Esophagus (tissue), 2 donors: ENCODE data around the gene HTR2C. TPM values are rescaled to one million over a fixed set of nuclear protein-coding genes. Genes with fewer than 3 reads are reported as not detected.

Source experiments
- H3K27ac ChIP-seq, 2 donors: one replicate each; pipeline ENCODE4 v1.5.1; 2013; ENCODE audit warnings: low read depth in 2 of 2, mild to moderate bottlenecking in 2 of 2, inconsistent platforms in 1 of 2, low read length in 1 of 2, moderate library complexity in 1 of 2
- H3K27me3 ChIP-seq, 2 donors: one replicate each; pipeline ENCODE4 v1.6.1; 2013; ENCODE audit warnings: low read length in 2 of 2, control low read depth in 1 of 2, mild to moderate bottlenecking in 1 of 2; ENCODE audit not compliant: insufficient read depth in 2 of 2, control insufficient read depth in 1 of 2
- H3K36me3 ChIP-seq, 2 donors: one replicate each; pipeline ENCODE4 v1.6.1; 2013; ENCODE audit warnings: low read length in 1 of 2; ENCODE audit not compliant: control insufficient read depth in 2 of 2, insufficient read depth in 2 of 2
- H3K4me1 ChIP-seq, 2 donors: one replicate each; pipeline ENCODE4 v1.6.1; 2013; ENCODE audit warnings: low read length in 1 of 2; ENCODE audit not compliant: control insufficient read depth in 2 of 2, insufficient read depth in 2 of 2
- H3K4me3 ChIP-seq, 2 donors: one replicate each; pipeline ENCODE4 v1.5.1; 2013; ENCODE audit warnings: low read length in 2 of 2, mild to moderate bottlenecking in 2 of 2, low read depth in 1 of 2, moderate library complexity in 1 of 2
- H3K9me3 ChIP-seq, 2 donors: one replicate each; pipeline ENCODE4 v1.6.1; 2013; ENCODE audit warnings: mild to moderate bottlenecking in 2 of 2, low read depth in 1 of 2, low read length in 1 of 2, moderate library complexity in 1 of 2; ENCODE audit not compliant: control insufficient read depth in 2 of 2, insufficient read depth in 1 of 2
- WGBS, 2 donors: extraction: QIAGEN DNeasy Blood & Tissue Kit; methylation state at CpG; one replicate each; pipeline ENCODE4 v1.1.7; 2013; 5-methylcytosine and 5-hydroxymethylcytosine counted together
- polyA plus RNA-seq, 2 donors: library from polyadenylated mRNA; stranded (reverse); fragments of 200-250 nt; gene quantifications; one replicate each; pipeline ENCODE4 v1.2.3, GENCODE V29; 2013
- donor health status: healthy with polysubstance abuse.
- donor health status: Bipolar disorder and iron deficiency.

HTR2C gene
- polyA plus RNA-seq: under 1 TPM in 1 of 2 donors, not detected in 1; 0.01 TPM

GRCh38 chrX:114583646-114584374, at the start of gene HTR2C:
Gene HTR2C, plus strand, starts transcription at chrX:114584086. Its CDS starts 142,851 bp downstream, at chrX:114726937.
- Histone ChIP-seq H3K9me3 (peaks cover 4 to 10% of the 10 kb centered on the region in 2 donors), H3K4me3 (no peak within 1 kb of the TSS), H3K36me3 (no peaks in the 10 kb centered on the region), H3K4me1 (no peaks in the 10 kb centered on the region), H3K27me3 (peaks cover 7 to 14% of the 10 kb centered on the region in 2 donors), H3K27ac (no peak within 1 kb of the TSS)
- 15 to 18% methylated on average over 34 of the region's 34 CpGs for WGBS, 2 donors

- no peak overlapping the region for H3K4me3 ChIP-seq
- 23 to 27% methylated on average over 4 of the region's 4 CpGs for WGBS, 2 donors
- H3K27ac ChIP-seq: no peak overlapping the region
- peaks cover 4 to 10% of the 10 kb centered on the region in 2 donors for H3K9me3 ChIP-seq
- H3K27me3 ChIP-seq: peaks cover 7 to 14% of the 10 kb centered on the region in 2 donors
- no peaks in the 10 kb centered on the region for H3K36me3 ChIP-seq
- no peaks in the 10 kb centered on the region for H3K4me1 ChIP-seq
These were observed 3.5 kb upstream of the HTR2C start for GRCh38 chrX:114580336-114580735.

- no peak overlapping the region for H3K4me3 ChIP-seq
- H3K4me1 ChIP-seq: no peaks in the 10 kb centered on the region
- H3K36me3 ChIP-seq: no peaks in the 10 kb centered on the region
- H3K27me3 ChIP-seq: peaks cover 7 to 14% of the 10 kb centered on the region in 2 donors
- peaks cover 4 to 10% of the 10 kb centered on the region in 2 donors for H3K9me3 ChIP-seq
- 4 to 7% methylated on average over 45 of the region's 45 CpGs for WGBS, 2 donors
- H3K27ac ChIP-seq: no peak overlapping the region
These were observed 2.2 kb upstream of the HTR2C start for GRCh38 chrX:114581528-114582263.

GRCh38 chrX:114582264-114582632, 1.6 kb upstream of the HTR2C start:
- H3K4me1 ChIP-seq: no peaks in the 10 kb centered on the region
- no peaks in the 10 kb centered on the region for H3K36me3 ChIP-seq
- H3K27me3 ChIP-seq: peaks cover 7 to 14% of the 10 kb centered on the region in 2 donors
- no peak overlapping the region for H3K4me3 ChIP-seq
- H3K27ac ChIP-seq: no peak overlapping the region
- 16 to 24% methylated on average over 12 of the region's 12 CpGs for WGBS, 2 donors
- peaks cover 4 to 10% of the 10 kb centered on the region in 2 donors for H3K9me3 ChIP-seq

- WGBS, 2 donors: 12 to 18% methylated on average over 36 of the region's 36 CpGs
- Histone ChIP-seq H3K4me3 (no peak overlapping the region), H3K9me3 (peaks cover 4 to 10% of the 10 kb centered on the region in 2 donors), H3K27ac (no peak overlapping the region), H3K4me1 (no peaks in the 10 kb centered on the region), H3K27me3 (peaks cover 7 to 14% of the 10 kb centered on the region in 2 donors), H3K36me3 (no peaks in the 10 kb centered on the region)
These were observed 1.0 kb upstream of the HTR2C start for GRCh38 chrX:114582698-114583395.

GRCh38 chrX:114584375-114584943, 573 bp downstream of the HTR2C start:
- H3K4me3 ChIP-seq: no peak overlapping the region
- peaks cover 4 to 10% of the 10 kb centered on the region in 2 donors for H3K9me3 ChIP-seq
- 8 to 13% methylated on average over 45 to 56 of the region's 56 CpGs for WGBS, 2 donors
- no peaks in the 10 kb centered on the region for H3K36me3 ChIP-seq
- H3K4me1 ChIP-seq: no peaks in the 10 kb centered on the region
- no peak overlapping the region for H3K27ac ChIP-seq
- peaks cover 7 to 14% of the 10 kb centered on the region in 2 donors for H3K27me3 ChIP-seq

GRCh38 chrX:114584983-114585842, 1.3 kb downstream of the HTR2C start:
- Histone ChIP-seq H3K27me3 (peaks cover 7 to 14% of the 10 kb centered on the region in 2 donors), H3K27ac (no peak overlapping the region), H3K9me3 (peaks cover 4 to 10% of the 10 kb centered on the region in 2 donors), H3K4me3 (no peak overlapping the region), H3K36me3 (no peaks in the 10 kb centered on the region), H3K4me1 (no peaks in the 10 kb centered on the region)
- 8 to 15% methylated on average over 27 of the region's 27 CpGs for WGBS, 2 donors

GRCh38 chrX:114591121-114591520, 7.2 kb downstream of the HTR2C start:
- no peaks in the 10 kb centered on the region for H3K36me3 ChIP-seq
- 81 to 86% methylated on average over 1 of the region's 1 CpG for WGBS, 2 donors
- no peaks in the 10 kb centered on the region for H3K27me3 ChIP-seq
- no peak overlapping the region for H3K27ac ChIP-seq
- H3K9me3 ChIP-seq: no peaks in the 10 kb centered on the region
- H3K4me3 ChIP-seq: no peak overlapping the region
- H3K4me1 ChIP-seq: no peaks in the 10 kb centered on the region
